ENCODE measurements around the gene PLA2G7.
"Not testable (repeated sequence)": the region's sequence is repeated elsewhere in the genome, so short reads cannot be mapped to it uniquely, and the experiment has no call there.

PLA2G7 gene

DNA sequence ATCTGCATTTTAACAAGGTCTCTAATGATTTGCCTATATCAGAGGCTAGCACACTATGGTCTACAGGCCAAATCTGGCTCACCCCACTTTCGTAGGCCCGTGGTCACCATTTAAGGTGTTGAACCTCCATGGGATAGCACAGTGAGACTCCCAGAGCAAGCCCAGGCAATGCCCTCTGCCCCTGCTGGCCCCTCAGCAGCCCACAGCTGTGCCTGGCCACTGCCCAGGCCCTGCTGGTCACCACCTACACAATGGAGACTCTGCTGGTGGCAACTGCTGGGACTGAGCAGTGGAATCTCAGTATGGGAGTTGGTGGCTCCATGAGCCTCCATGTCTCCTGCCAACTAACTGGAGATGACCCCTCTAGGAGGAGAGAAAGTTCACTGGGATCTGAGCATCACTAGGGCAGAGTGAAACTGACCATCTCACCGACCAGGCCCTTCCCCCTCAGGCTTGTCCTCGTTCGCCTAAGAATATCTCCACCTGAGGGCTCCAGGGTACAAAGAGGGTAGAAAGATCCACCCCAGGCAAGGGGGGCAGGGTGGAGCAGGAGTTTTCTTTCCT lies 13.8 kb upstream of the PLA2G7 start:
- DNase-seq (ENCODE audit: low read depth), result no peak

DNA sequence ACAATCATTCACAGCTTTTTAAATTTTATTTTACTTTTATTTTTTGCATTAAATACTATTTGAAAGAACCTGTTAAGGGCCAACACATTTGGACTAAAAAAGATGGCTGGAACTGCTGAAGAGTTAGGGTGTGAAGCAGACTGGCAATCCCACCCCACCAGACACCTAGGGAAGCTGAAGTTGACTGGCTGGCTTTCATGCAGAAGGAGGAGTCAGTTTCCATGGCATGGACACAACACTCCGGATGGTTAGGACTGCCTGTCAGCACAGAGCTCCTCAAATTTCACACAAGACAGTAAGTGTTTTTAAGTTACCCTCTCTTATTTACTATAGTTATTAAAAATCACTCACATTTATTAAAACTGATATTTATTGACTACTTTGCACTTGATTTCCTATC lies 11.5 kb upstream of the PLA2G7 start, which contains the start of gene ANKRD66:
Gene ANKRD66, plus strand, starts transcription at position 238 of the 400 bp plus-strand sequence. CDS start 5,016 bp downstream, outside the sequence.
- no peak for DNase-seq (ENCODE audit: low read depth)

DNA sequence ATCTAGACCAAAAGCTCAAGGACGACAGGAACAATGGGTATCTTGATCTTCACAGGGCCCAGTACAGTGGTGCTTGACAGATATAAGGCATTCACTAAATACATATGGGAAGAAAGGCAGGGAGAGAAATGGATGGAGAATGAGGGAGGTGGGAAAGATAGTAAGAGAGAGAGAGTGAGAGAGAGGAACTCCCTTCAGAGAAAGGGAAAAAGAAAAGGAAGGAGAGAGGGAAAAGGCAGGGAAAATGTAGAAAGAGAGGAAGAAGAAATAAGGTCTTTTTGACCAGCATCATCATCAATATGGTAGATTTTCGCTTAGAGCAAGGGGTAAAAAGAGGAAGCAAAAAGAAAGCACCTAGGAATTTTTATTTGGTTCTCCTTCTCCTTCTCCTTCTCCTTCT lies 10.8 kb upstream of the PLA2G7 start:
- DNase-seq (ENCODE audit: low read depth), result no peak

DNA sequence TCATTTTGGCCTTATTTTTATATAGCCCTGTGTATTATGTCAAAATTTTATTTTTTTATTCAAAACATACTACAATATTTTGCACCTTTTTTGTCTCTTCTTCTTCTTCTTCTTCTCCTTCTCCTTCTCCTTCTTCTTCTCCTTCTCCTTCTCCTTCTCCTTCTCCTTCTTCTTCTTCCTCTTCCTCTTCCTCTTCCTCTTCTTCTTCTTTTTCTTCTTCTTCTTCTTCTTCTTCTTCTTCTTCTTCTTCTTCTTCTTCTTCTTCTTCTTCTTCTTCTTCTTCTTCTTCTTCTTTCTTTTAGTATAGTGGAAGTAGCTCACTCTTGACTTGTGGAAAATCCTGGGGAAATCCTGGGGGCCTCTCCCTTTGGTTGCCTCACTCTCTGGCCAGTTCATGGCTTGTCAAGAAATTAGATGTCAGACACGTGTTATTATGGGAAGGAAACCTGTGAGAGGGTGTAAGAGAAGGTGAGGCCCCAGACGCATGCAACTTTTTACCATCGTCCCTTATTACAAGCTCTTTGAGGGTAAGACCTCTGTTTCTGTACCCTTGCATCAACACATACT lies 9.1 kb upstream of the PLA2G7 start:
- not testable (repeated sequence) for DNase-seq (ENCODE audit: low read depth)

DNA sequence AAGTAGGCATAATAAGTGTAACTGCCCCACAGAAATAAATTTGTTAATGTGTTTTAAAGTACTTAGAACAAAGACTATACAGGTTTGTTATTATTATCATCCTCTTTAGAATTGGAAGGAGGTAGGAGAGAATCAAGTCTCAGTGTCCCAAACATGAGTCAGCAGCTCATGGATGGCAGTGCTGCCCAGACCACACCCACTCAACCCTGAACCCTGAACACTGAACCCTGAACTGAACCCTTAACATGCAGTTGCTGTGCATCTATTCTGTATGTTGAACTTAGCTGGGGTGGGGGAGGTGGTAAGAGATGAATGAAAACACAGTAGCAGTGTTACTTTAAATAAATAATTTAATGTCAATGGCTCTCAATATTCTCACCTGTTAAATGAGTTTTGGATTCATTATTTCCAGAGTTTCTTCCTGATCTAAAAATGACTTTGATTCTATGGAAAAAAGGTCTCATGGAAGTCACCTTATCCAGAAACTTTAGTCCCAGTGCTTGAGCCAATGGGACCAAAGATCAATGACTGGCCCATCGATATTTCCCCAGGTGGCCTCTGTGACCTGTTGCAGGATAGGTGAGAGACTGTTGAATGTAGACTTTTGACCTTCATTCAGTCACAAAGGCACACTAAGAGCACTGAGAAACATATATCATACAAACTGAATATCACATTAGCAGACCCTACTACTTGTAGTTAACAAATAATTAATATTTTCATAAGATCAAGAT lies 8.4 kb upstream of the PLA2G7 start:
- DNase-seq (ENCODE audit: low read depth), result no peak

DNA sequence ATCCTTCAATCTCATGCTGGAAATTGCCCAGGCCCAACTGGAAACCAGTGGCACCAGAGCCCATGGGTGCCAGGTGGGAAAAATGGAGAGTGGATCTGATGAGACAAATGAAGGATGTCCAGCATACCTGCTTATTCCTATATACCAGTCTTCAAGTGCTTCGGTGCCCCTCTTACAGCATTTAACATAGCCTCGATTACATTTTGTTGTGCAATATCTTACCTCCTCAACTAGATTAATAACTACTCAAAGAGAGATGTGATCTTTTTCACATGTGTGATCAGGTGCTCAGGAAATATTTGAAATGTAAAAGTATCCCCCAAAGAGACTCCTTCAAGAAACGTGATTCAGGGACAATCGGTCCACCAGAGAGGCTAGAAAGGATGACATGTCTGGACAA lies 6.7 kb upstream of the PLA2G7 start:
- DNase-seq (ENCODE audit: low read depth), result no peak

DNA sequence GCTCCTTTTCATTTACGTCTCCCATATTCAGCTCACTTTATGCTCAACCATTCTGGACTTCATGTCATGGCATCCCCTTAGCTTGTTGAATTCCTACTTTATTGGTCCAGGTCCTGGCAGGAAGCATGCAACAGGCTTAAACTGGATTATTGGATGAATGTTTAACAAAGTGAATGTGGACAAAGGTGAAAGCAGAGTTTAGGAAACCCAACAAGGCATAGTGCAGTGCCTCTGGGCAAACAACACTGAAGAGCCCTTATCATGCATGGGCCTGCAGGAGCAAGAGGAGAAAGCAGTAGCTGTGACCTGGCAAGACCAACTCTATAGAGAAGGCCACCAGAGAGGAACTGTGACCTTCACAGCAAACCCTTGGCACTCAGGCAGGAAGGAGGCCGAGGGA lies 6.3 kb upstream of the PLA2G7 start:
- no peak for DNase-seq (ENCODE audit: low read depth)

DNA sequence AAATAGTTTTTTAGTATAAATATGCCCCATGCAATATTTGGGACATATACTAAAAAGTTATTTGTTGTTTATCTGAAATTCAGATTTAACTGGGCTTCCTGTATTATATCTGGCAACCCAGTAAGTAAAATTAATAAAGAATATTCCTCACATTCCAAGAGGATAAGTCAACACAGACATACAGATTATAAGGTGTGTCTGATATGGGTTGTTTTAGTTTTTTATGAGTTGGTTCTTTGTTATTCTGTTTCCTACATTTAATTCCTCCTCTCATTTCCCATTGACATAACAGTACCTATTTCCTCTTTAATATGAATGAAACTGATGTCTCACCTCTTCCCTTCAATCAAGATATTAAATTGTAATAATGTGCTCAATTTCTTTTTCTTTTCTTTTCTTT lies 1.7 kb upstream of the PLA2G7 start:
- no peak for DNase-seq (ENCODE audit: low read depth)

DNA sequence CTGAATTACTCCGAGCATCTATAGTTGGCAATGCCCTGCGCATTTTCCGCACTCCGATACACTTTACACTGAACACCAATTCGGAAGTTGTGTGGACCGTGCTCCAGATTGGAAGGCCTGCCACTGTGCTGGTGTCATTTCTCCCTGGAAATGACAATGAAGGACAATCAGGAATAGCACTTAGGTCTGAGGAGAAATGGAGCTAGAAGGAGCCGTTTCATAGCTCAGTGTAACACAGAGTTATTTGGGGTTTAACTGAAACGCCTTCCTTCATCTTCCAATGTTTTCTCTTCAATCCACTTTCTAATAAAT lies 501 bp upstream of the PLA2G7 start:
- DNase-seq (ENCODE audit: low read depth), result no peak

DNA sequence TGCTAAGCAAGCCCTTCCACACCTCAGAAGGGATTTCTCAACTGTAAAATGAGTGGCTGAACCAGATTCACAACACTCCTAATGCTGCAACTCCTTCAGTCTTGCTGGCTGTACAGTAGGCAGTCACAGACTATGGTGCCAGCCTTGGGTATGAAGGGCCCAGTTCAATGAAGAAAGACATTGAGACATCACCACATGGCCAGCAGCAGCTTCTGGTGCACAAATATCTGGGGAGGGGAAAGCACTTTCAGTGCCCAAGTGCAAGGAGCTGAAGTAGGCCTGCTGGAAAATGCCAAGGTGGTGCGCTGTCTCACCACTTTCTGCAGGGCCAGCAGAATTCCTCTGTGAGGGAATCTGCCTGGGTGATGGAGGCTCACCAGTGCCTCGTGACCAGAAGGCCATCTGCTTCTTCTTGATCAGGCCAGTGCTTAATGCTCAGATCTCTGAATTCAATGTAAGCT lies 1.8 kb downstream of the PLA2G7 start:
- DNase-seq (ENCODE audit: low read depth), result no peak

DNA sequence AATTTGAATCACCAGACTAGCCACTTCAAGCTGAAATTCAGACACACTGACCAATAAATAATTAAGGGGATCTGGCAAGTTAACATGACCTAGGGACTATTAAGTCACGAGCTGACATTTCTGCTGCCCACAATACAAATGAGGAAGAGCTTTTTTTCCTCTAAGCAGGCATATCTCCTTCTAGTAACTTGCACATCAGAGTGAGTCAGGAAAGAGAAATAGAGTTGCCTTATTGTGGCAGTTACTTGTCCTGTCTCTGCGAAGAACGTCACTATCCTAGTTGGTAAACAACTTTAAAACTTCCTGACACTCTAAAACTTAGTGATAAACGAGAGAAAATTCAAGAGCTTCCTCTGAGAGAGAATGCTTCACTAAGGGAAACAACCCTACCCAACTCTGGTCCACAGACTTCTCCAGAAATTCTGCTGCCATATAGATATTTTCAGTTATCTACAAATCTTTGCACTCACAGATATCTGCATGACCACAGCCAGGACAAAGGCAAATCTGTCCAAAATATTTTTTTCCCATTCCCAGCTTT lies 4.2 kb downstream of the PLA2G7 start:
- DNase-seq (ENCODE audit: low read depth), result no peak

DNA sequence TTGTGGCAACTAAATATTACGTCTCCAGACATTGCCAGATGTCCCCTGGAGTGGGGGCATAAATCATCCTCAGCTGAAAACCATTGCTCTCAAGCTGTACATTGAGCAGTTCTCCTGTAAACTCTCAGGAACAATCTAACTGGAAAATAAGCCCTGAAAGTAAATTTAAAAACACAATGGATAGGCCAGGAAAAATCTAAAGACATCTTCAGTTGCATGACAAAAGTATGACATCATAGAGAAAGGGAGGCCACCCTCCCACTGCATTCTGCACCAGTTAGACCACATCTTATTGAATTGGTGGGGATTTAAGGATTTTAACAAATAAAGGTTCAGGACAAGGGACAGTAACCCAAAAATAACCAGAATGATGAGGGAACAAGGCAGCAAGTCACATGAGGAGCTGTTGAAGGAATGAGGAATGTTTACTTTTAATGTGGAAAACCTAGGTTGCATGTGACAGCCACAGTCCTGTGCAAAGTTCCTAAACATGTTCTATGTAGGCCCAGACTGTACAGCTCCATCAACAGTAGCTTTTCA lies 5.3 kb downstream of the PLA2G7 start:
- DNase-seq (ENCODE audit: low read depth), result no peak

DNA sequence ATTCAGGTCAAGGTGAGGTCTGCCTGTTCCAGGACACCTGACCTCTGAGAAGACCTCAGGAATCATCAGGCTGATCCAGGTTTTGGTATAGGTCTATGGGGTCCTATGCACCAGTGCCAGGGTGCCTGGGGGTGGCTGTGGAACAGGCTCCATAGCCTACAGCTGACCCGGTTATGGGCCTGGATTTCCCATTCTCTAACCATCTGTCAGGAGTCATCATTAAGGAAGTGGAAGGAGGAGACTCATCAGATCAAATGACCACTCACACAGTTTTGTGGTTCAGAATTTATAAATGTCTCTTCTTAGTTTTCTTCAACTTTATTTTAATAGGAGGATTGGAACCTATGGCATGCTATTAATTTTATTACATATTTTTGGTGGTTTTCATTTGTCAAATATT lies 14.8 kb downstream of the PLA2G7 start:
- no peak for DNase-seq (ENCODE audit: low read depth)

DNA sequence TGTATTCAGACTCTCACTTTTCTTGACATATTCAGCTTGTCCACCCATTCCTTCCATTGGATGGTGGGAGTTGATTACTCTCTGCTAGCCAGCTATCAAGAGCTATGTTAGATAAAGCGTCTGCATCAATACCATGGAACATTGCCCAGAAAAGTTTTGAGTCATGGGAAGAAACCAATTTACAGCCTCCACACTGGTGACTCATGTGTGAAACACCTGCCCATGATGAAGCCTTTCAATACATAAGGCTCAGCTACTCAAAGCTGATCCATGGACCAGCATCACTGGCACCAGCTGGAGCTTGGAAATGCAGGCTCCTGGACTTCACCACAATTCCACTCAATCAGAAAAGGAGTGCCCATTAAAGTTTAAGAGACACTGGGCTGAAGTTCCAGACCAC lies 16.1 kb downstream of the PLA2G7 start:
- DNase-seq (ENCODE audit: low read depth), result no peak

DNA sequence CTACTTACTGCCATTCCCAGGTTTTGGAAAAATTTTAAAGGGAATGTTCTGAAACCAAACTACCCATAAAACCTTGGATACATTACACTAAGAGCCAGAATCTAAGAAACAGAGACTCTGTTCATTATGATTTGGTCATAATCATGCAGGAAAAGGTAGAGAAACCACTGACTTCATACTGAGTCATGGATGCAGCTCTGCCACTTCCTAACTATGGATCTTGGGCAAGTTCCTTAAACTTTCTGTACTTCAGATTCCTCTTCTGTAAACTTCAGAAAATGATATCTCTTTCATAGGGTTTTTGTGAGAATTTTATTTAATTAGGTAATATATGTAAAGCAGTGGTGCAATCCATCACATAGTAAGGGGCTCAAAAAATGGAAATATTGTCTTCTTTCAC lies 20.0 kb downstream of the PLA2G7 start:
- DNase-seq (ENCODE audit: low read depth), result no peak

DNA sequence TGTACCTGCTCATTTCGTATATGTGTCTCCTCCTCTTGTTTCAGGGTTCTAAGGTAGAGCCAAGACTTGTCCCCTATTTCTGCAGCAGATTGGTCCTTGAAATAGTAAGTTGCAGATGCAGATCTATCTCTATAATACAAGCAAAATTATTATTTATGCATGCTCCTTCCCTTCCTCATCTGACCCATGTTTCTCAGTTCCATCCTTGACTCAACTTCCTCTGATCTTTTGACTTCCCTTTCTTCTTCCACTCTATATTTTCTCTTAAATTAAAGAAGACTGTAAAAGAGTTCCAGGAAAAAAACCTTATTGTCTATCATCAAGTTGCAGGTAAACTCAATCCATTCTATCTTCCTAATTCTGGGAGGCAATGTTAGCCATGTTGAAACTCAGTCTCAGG lies 23.7 kb downstream of the PLA2G7 start:
- no peak for DNase-seq (ENCODE audit: low read depth)

DNA sequence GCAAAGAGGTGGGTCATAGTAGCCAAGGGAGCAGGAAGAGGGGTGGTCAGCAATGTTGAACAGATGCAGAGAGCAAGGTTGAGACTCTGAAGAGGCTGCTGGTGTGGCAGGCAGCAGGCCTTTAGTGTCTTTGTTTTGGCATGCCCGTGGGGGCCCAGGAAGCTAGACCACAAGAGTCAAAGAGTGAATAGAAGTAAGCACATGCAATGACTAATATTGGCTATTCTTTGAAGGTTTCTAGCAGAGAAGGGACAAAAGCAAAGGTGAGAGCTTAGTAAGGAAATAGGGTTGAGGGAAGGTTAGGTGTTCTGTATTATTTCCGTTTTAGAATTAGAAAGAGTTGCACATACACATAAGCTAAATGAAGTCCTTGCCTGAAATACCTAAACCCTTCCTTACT lies 28.7 kb downstream of the PLA2G7 start:
- no peak for DNase-seq (ENCODE audit: low read depth)

DNA sequence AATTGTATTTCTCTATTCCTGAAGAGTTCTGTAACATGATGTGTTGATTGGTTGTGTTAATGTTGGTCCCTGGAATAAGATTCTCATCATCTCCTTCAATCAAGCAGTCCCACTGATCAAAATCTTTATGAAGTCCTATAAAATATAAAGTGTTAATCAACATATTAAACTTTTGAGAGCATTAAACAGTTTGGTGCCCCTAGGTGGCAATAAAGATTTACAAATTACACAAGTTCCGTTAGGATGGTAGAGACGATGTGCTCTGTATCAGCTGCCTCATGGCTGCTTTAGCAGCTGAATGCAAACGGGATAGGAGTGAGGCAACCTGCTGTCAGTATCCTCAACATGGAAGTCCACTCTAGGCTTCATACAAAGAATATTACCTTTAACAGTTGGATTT lies 30.6 kb downstream of the PLA2G7 start:
- DNase-seq (ENCODE audit: low read depth), result no peak

DNA sequence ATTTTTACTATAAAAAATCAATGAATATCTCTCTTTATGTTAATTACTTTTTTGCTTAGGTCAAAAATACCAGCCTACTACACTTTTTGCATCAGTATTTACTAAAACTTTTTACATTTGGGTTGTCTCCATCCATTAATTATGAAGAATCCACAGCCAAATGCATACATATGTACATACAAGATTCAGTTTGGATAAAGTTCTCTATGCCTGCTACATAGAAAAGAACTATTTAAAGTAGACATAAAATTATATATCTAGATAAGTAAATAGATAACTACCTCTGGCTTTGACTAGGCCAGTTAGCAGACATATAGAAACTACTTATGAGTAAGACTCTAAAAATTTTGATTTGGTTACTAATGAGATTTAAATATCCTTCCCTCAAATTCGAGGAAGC lies 35.2 kb downstream of the PLA2G7 start:
- DNase-seq (ENCODE audit: low read depth), result no peak

DNA sequence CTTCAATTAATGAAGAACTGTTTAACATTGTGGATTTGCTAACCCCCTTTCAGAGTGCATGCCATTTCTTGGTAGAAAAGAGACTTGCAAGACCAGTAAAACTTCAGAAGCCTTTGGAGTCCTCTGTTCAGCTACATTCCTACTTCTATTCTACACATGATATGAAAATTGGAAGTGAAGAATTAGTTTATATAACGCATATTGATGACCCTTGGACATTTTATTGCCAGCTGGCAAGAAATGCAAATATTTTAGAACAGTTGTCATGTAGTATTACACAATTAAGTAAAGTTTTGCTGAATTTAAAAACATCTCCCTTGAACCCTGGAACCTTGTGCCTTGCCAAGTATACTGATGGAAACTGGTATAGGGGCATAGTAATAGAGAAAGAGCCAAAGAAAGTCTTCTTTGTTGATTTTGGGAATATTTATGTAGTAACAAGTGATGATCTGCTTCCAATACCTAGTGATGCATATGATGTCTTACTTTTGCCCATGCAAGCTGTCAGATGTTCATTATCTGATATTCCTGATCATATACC lies 44.2 kb downstream of the PLA2G7 start:
- DNase-seq (ENCODE audit: low read depth), result no peak

DNA sequence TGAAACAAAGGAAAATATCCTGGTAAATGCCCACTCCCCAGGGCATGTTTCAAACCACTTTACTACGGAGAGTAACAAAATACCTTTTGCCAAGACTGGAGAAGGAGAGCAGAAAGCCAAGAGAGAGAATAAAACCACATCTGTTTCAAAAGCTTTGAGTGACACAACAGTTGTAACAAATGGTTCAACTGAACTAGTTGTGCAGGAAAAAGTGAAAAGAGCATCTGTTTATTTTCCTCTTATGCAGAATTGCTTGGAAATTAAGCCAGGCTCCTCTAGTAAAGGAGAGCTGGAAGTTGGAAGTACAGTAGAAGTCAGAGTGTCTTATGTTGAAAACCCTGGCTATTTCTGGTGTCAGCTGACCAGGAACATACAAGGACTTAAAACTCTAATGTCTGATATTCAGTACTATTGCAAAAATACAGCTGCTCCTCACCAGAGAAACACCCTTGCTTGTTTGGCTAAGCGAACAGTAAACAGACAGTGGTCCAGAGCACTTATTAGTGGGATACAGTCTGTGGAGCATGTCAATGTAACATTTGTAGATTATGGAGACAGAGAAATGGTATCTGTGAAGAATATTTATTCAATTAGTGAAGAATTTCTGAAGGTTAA lies 44.9 kb downstream of the PLA2G7 start:
- no peak for DNase-seq (ENCODE audit: low read depth)

DNA sequence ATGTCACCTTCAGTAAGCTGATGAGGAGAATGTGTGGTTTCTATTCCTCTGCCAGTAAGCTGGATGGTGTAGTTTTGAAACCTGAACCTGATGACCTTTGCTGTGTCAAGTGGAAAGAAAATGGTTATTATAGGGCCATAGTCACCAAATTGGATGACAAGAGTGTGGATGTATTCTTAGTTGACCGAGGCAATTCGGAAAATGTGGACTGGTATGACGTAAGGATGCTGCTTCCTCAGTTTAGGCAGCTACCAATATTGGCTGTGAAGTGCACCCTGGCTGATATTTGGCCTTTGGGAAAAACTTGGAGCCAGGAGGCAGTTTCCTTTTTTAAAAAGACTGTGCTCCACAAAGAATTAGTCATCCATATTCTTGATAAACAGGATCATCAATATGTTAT lies 45.5 kb downstream of the PLA2G7 start:
- DNase-seq (ENCODE audit: low read depth), result no peak

DNA sequence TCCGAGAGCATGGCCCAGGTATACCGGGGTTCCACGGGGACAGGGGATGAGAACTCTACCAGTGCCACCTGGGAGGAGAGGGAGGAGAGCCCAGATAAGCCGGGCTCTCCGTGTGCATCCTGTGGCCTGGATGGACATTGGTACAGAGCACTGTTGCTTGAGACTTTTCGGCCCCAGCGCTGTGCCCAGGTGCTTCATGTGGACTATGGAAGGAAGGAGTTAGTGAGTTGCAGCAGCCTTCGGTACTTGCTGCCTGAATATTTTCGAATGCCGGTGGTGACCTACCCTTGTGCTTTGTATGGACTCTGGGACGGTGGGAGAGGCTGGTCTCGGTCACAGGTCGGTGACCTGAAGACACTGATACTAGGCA lies 46.2 kb downstream of the PLA2G7 start:
- DNase-seq (ENCODE audit: low read depth), result no peak
